ENCODE results near the gene TWIST2.

Gene TWIST2

GRCh38 chr2:238835726-238836301, 12.1 kb upstream of the TWIST2 start:
- intact Hi-C loops (cut with DNase I), result no loop called here
- no peak for DNase-seq

- intact Hi-C loops (cut with DNase I), result no loop called here
- DNase-seq, result no peak
Measured at GRCh38 chr2:238838786-238839327, 9.0 kb upstream of the TWIST2 start.

- intact Hi-C loops (cut with DNase I), result no loop called here
- DNase-seq, result no peak
Measured at GRCh38 chr2:238839428-238839827, 8.5 kb upstream of the TWIST2 start.

GRCh38 chr2:238841542-238842164, 6.2 kb upstream of the TWIST2 start:
- intact Hi-C loops (cut with DNase I), result no loop called here
- no peak for DNase-seq

DNA sequence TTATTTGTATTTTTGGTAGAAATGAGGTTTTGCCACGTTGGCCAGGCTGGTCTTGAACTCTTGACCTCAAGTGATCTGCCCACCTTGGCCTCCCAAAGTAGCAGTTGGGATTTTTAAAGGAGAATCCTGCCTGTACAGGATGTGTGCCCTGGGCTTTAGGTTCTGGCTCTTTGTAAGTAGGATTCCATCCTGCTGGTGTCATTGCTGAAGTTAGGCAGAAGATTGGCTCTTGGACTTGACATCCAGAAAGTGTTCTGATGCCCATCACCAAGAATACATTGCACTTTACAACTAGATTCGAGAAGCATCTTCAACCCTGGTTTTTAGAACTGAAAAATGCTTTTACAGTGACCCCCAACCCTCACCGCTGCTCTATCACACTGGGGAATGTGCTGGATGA, 4.4 kb upstream of the TWIST2 start:
- intact Hi-C loops (cut with DNase I), result no loop called here
- DNase-seq, result no peak

DNA sequence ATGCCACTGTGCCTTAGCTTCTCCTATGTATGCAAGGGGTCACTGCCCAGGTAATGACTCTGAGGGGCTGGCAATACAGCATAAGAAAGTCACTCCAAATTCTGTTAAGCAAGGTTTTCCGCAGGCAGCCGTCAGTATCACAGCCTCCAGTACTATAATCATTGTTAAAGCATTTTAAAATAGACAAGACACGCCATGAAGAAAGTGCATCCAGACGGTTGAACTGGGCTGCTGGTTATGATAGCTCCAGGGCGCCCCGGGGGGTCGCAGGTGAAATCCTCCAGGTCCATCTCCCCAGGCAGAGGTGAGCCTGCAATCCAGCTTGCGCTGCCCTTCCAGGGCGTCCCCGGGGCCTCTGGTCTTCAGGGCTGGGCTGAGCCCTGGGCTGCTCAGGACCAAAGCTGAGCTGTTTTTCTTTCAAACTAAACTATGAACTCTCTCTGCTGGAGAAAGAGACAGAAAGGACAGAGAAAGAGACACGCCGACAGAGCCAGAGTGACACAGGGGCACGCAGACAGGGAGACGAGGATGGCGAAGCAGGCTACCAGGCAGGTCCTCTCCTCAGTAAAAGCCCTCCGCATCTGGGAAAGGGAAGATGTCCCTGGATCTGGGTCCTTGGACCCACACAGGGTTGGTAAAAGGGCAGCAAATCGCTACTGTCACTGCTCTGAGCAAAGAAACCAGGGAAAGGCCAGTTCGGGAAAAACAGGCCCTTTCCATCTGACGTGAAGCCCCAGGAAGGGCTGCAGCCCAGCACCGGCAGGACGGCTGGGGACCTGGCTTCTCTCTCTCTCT, 2.1 kb upstream of the TWIST2 start:
- no peak for DNase-seq
- intact Hi-C loops (cut with DNase I), result no loop called here

GRCh38 chr2:238846378-238846627, 1.6 kb upstream of the TWIST2 start:
- no peak for DNase-seq
- intact Hi-C loops (cut with DNase I), result no loop called here

- intact Hi-C loops (cut with DNase I), result no loop called here
- DNase-seq, result peak in 2 of 10 donors; percentile 69 to 75
Measured at GRCh38 chr2:238846628-238847418, 1.1 kb upstream of the TWIST2 start.

DNA sequence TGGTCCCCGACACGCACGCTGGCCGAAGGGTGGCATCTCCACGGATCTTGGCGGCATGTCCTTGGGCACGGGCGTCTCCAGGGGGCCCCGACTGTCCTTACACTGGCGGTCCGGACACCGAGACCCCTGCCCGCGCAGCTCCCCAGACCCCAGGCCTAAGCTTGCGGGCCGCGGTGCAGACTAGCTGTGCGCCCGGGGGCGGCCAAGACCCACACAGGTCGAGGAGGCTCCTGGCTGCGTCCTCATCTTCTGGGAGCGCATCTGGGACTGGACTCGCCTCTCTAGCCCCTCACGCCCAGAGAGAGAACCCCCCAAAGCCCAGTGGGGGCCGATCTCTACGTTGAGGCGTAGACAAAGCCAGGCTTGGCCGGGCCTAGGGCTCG, 475 bp upstream of the TWIST2 start:
- intact Hi-C loops (cut with DNase I), result no loop called here
- DNase-seq, result peak in 1 of 10 donors; percentile 66

DNA sequence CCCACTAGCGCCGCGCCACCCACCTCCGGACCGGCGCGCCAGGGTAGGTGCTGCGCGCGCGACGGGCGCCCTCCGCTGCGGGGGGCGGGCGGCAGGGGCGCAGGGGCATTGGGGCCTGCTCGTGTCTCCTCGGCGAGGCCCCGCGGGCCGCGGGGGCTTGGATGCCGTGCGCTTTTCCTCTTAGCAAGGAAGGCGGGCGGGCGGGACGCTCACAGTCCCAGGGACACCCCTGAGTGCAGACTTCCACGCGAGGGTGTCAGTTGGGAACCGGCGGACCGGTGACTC, 748 bp downstream of the TWIST2 start:
- intact Hi-C loops (cut with DNase I), result no loop called here
- DNase-seq, result peak in 1 of 10 donors; percentile 77

DNA sequence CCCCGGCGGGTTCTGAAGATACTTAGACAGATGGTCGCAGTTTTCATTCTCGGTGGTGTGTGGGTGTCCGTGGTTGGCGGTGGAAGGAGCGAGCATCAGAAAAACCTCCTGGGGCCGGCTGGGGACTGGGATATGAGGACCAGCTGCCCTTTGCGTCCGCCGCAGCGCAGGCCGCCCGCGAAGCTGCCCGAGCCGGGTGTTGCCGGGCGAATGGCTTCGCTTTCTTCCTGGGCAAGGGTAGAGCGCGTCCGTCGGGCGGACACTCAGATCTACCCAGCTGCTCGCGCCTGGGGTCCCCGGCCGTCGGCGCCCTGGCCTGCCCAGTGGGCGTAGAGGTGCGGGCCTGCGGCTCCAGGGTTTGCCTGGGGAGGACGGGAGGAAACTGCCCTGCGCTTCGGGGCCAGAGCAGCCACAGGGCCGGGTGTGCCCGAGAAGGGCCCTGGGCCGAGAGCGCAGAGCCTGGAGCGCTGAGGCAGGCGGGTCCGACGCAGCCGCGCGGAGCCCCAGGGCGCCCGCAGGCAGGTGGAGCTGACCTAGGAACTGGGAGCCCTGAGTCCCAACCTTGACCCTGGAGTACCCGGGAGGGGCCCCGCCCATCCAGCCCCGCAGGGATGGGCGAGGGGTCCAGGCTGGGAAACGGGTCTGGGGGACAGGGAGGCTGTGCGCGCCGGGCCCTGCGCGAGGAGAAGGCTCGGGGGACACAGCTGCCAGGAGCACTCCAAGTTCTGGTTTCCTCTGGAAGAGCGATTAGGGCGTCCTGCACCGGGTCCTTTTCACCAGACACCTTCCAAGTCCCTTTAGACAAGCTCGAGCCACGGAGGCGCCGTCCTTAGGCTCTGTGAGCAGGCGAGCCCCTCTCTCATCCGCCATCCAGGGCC, 1.3 kb downstream of the TWIST2 start:
- intact Hi-C loops (cut with DNase I), result no loop called here
- peak in 2 of 10 donors; percentile 80 to 81 for DNase-seq

DNA sequence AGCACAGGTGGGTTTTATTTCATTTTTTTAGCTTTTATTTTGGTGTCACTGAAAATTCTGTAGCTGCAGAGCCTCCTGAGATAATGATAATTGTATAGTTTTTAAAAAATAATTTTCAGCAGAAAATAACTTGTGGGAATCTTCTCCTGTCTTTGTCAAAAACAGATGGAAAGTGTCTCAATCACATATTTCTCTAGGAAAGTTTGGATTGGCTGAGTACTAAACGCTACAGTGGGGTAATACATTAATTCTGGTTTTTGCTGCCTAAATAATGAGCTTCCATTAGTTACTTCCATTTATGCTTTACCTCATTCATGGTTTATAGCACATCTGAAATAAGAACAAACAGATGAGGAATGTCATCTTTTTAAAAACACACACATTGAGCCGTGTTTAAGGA, 2.2 kb downstream of the TWIST2 start:
- intact Hi-C loops (cut with DNase I), result no loop called here
- DNase-seq, result no peak

DNA sequence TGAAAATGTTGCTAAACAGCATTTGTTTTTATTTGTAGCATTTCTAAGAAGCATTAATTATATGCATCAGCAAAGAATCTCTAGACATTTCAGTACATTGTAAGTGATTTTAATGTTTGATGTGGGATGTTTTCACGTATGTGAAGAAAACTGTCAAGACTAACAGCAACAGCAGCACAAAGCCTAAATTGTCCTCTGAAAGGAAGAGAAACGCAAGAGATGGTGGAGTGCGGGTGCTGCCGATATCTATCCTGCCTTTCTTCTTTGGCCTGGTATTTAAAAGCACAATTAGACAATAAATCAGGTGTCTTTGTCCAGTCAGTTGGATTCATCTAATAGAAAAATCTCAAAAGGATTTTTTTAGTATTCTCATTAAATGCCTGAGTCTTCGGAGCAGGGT, 3.1 kb downstream of the TWIST2 start:
- intact Hi-C loops (cut with DNase I), result no loop called here
- DNase-seq, result no peak

DNA sequence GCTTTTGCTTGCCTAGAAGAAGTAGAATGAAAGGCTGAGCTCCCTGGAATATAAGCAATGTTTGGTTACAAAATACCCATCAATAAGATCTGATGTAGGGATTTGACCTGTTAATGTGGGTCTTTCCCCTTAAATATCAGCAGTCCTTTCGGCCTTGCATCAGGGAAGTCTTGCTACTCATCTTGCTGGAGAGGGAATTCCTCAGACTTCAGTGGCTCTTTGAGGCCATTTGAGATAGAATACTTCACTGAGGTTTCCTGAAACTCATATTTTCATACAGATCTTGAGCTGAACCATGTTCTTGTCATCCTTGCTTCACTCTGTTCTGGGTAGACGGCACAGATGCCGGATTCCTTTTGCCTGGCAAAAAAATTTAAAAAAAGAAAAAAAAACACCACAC, 3.9 kb downstream of the TWIST2 start:
- intact Hi-C loops (cut with DNase I), result no loop called here
- DNase-seq, result no peak

DNA sequence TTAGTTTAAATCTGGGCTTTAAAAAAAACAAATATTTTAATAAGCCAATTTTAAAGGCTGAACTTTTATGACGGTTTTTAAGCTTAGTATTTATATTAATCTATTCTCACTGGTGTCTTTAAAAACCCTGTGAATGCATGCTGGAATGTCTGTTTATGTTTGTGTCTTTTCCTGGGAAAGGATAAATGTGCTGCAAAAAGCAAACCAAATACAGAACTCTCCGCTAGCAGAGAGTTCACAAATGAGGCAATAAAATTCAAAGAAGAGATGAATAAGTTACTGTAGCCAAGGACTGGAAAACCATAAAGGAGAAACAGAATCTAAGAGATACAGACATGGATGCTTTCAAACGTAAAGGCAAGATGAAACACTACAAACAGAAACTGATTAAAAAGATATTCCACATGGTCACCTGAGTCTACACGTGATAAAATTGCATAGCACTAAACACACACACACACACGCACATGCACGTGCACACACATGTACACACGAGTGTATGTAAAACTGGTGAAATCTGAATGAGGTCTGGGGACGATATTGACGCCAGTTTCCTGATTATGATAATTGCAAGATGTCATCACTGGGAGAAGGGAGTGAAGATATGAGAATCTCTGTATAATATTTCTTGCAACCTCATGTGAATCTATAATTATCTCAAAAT, 4.5 kb downstream of the TWIST2 start:
- DNase-seq, result no peak
- intact Hi-C loops (cut with DNase I), result no loop called here

DNA sequence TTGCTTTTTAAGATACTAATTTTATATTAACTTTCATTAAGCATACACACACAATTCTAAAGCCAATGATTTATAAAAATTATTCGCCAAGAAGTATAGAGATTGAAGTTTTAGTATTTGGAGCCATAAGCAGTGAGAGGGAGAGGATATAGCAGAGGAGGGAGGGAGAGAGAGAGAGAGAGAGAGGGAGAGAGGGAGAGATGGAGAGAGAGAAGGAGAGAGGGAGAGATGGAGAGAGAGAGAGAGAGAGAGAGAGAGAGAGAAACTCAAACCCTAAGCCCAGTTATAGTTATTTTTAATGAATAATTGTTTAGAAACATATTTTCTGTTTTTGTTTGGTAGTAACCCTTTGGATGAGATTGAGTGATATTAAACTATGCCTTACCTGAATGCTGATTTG, 5.3 kb downstream of the TWIST2 start:
- intact Hi-C loops (cut with DNase I), result no loop called here
- no peak for DNase-seq

GRCh38 chr2:238853721-238854120, 5.8 kb downstream of the TWIST2 start:
- DNase-seq, result no peak
- intact Hi-C loops (cut with DNase I), result no loop called here

- intact Hi-C loops (cut with DNase I), result no loop called here
- no peak for DNase-seq
Measured at GRCh38 chr2:238854246-238854645, 6.4 kb downstream of the TWIST2 start.

DNA sequence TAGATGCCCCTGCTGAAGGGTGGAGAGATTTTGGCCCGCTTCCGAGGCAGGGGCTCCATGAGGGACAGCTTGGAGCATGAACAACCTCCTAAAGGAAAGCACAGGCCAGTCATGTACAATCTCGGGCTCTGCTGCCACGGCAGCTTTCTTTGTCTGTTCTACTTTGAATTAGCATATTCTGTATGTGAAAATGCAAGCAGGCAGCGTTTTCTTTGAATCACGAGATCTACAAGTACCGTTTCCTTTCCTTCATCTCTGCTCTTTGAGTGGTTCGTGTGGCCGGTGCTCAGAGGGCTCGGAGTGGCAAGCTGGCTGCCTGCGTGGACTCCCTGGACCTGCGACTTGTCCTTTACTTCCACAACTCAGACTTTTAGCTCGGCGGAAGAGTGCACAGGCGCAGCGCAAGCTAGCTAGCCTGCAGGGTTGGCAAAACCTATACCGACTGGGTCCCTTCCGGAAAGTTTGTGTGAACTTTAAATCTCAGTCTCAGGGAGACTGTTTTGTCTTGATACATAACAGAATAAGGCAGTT, 6.9 kb downstream of the TWIST2 start:
- intact Hi-C loops (cut with DNase I), result no loop called here
- peak in 2 of 10 donors; percentile 62 to 75 for DNase-seq

GRCh38 chr2:238855299-238855698, 7.4 kb downstream of the TWIST2 start:
- intact Hi-C loops (cut with DNase I), result no loop called here
- no peak for DNase-seq
